ENCODE measurements around the gene ABT1. TPM values are rescaled to one million over a fixed set of nuclear protein-coding genes. Genes with fewer than 3 reads are reported as not detected.

The ABT1 gene
- polyA plus RNA-seq = 5.9 and 9.8 TPM in 2 replicates

GRCh38 chr6:26596579-26597388, at the start of gene ABT1:
ABT1 (plus strand) TSS chr6:26596953; CDS start chr6:26596983, 30 bp downstream.

Other genes starting within 250 kb of the ABT1 start
- gene BTN3A2, start 231.8 kb upstream of the ABT1 start, polyA plus RNA-seq = 18.1 and 22.7 TPM in 2 replicates
- gene BTN2A2, start 213.8 kb upstream of the ABT1 start, polyA plus RNA-seq = 23.6 and 25.1 TPM in 2 replicates
- 3.4 and 4.4 TPM in 2 replicates for gene BTN3A1, start 194.7 kb upstream of the ABT1 start, polyA plus RNA-seq
- gene BTN3A3, start 156.4 kb upstream of the ABT1 start, polyA plus RNA-seq = 0.34 and 4.5 TPM in 2 replicates
- 35.6 and 42.9 TPM in 2 replicates for gene BTN2A1, start 139.0 kb upstream of the ABT1 start, polyA plus RNA-seq
- not detected in 2 replicates for gene BTN1A1, start 96.7 kb upstream of the ABT1 start, polyA plus RNA-seq
- 7.6 and 18.9 TPM in 2 replicates for gene HMGN4, start 58.6 kb upstream of the ABT1 start, polyA plus RNA-seq
- gene ZNF322, start 62.8 kb downstream of the ABT1 start, polyA plus RNA-seq = 16.9 and 24.3 TPM in 2 replicates